HG02642 (cell line): ENCODE measurements around the gene SMYD3.

ENCODE experiments used
- ATAC-seq: cut with Tn5 transposase; IDR thresholded peaks from one replicate; pipeline ENCODE4 v1.9.1; 2021; ENCODE audit warnings: mild to moderate bottlenecking; ENCODE audit not compliant: unreplicated experiment, poor library complexity

The SMYD3 gene

DNA sequence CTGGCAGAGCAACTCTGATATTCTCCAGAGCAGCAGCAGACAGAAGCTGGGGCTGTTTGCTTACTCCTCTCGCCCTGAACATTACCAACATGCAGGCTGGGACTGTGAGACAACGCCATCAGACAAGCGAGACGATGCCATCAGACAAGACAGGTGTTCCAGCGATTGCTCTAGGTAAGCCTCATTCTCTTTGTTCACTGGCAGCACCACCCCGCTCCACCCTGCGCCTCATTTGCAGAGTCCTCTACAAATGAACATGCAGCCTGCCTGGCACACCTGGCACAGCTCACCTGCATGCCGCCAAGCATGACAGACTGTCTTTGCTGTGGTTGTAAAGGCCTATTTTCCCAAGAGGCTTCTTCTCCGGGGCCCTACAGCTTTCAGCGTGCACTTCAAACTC is 346.2 kb downstream of the SMYD3 start:
- no peak for ATAC-seq

DNA sequence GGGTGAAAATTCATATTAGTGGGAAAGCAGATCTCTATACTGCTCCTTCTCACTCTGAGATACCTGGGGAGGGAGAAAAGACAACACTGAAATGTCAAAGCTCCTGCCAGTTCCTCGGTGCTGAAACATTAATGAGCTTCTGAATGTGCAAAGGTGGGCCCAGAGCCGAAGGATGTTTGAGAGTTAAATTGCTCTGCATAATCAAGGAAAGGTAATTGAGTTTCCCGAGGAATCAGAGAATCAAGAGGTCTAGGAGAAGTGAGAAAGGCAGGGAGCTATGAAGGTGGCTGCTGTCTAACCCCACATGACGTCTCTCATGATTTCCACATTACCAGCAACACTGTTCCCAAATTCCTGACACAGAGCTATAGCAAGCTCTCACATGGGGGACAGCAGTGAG is 346.7 kb downstream of the SMYD3 start:
- no peak for ATAC-seq

DNA sequence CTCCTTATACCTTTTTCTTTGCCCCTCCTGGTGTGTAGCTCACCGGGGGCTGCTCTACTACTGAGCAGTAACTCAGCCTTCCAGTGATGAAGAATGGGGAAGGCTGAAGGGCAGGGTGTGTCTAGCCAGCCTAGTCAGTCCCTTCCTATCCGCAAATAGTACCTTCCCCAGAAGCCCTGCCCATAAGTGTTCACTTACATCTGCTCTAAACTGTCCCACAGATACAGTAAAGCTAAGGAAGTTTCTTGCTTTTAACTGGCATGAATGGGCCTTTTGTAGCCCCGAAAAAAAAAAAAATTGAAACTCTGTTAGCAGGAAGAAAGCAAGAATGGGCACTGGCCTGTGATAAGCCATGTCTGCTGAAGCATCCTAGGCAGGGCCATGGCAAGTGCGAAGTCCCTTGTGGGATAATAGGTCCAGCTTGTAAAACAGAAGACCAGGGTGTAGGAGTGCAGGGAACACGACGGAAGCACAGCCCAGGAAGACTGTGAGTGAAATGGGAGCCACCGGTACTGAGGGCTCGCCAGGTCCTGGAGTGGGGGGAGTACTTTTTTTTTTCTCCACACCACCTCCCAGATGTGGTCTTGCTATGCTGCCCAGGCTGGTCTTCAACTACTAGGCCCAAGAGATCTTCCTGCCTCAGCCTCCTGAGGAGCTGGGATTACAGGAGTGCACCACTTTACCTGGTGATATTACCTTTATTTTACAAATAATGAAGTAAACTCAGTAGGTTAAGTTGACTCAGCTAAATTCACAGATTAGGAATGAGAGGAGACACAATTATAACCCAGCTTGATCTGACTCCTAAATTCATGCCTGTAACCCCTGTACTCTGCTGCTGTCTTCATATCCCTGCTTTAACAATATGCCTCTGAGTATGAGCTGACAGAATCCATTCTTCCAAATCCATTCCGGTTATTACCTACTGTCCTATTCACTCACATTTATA is 347.5 kb downstream of the SMYD3 start:
- ATAC-seq: no peak

DNA sequence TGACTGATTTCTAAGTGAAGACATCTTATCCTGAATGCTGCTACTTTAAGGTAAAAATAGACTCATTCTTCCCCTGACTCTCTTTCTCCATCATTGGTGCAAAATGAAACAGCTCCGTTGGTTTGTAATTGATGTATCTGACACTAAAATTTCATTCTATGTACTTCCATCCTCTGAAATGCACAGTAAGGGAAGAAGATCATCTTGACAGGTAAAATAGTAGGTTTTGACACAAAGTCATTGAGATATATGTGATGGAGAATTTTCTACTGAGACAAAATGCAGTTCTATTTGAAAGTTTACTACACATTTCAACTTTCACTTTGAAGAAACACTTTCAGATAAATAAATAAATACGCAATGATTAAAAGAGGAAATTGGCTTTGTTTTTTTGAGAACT is 348.9 kb downstream of the SMYD3 start:
- ATAC-seq: no peak

DNA sequence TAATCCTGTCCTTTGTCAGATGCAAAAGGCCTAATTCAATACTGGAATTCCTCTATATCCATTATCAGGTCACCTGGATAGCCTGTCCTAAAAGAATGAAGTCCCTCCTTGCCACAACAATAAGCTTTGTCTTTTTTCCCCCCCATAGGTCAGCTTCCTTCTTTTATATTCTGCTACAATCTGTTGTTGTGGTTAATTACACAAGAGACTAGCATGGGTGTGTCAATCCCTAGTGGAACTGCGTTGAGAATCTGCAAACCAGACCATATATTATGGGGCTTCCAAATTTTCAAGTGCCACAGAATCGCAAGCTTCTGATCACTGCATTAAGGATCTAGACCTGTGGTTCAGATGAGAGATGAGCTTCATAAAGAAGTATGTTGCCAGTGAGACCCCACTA is 349.6 kb downstream of the SMYD3 start:
- no peak for ATAC-seq

DNA sequence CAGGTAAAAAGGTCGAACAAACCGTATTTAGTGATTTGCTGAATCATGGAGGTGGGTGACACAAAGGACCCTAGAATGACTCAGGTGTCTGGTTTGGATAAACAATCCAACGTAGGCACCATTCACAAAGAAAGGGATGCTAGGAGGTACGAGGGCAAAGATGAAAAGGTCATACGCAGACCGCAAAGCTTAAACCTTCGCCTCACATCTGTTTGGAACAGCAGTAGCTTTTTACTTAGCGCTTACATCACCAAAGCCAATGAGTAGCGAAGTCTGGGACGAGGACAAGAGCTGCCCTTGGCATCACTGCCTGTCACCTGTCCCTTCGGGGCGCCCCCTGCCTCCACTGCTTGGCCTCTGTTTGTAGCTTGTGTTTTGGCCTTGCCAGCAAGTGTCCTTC is 350.2 kb downstream of the SMYD3 start:
- no peak for ATAC-seq

DNA sequence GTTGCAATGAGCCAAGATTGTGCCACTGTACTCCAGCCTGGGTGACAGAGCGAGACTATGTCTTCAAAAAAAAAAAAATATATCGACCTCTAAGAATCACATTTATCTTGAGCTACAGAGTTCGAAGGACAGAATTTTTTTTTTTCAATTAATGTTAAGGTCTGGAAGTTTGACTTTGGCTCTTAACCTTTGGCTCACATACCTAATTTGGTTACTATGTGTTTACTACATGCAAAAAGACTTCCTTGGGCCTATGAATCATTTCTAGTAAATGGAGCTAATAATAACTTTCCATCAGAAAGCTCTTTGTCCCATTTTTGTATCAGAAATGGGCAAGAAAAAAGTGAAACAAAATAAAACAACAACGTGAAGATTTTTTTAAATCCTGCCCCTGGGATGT is 351.2 kb downstream of the SMYD3 start:
- no peak for ATAC-seq

DNA sequence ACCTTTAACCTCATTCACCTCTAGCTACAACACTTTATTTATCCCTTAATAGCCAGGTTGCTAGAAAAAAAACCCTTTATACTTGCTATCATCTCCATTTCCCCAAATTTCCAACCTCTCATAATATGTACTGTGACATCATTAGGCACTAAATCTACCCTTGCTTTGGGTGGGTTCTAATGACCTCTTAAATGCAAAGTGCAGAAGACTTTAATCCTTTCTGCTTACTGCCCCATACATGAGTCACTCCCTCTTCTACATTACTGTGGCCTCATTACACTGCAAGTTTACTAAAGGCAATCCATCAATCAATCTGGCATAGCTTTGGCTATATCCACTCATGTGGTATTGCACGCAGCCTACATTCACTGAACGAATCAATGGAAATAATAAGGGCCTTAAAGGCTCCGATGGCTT is 353.3 kb downstream of the SMYD3 start:
- ATAC-seq: no peak

DNA sequence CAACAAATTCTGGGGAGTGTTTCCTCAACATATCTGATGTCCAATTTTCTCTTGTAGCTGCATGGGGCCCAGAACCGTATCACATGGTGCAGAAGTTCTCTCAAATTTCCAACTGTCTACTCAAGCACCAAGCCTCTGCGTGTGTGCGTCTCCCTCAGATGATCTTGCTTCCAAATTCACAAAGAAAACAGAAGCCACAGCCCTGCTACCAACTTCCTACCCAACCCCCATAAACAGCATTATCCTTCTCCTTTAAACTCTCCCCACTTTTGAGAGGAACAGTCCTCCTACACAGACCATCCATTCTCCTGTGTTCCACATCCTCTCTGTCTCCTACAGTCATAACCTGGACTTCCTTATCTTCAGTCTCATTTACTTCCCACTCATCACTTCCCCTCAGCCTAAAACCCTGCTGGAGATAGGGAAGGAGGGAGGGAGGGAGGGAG is 354.1 kb downstream of the SMYD3 start:
- no peak for ATAC-seq

DNA sequence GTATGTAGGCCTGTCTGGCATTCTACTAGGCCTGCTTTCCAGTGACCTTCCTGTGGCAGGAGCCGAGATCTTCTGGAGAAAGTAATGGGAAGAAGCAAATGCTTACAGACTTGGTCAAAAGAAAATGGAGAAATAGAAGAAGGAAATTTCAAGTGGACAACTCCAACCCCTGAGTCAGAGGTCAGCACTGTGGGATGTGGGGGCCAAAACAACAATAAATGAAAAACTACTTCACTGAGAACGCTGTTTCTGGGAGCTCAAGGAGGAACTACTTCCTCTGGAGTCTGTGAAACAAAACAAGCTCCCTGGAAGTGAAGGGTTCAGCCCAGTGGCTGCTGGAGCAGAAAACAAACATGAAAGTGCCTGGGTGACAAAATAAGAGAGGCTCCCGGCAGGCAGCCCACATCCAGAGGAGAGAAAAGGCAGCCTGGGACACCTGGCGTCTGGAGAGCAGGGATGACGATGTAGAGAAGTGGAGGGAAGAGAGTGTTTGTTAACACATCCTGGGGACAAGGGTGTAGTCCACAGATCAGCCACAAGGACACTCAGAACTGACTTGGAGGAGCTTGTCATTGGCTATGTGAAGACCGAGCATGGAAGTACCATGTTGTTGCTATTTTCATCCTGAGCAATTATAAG is 355.2 kb downstream of the SMYD3 start:
- ATAC-seq: no peak

DNA sequence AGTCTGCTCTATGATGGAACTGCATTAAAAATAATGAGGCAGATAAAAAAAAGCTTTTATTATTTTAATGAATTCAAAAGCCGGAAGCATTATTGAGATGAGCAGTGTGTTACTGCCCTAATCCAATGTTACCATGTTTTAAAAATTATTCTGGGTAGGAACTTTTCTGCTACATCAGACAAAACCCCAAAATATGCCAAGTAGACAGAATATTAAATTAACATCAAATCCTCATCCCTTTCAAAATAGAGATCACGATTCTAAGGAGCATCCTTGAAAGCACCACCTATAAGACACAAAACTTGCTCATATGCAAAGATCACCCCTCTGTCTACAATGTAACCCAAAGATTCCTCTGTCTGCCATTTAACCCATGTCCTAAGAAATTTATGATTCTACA is 357.5 kb downstream of the SMYD3 start:
- ATAC-seq: no peak

DNA sequence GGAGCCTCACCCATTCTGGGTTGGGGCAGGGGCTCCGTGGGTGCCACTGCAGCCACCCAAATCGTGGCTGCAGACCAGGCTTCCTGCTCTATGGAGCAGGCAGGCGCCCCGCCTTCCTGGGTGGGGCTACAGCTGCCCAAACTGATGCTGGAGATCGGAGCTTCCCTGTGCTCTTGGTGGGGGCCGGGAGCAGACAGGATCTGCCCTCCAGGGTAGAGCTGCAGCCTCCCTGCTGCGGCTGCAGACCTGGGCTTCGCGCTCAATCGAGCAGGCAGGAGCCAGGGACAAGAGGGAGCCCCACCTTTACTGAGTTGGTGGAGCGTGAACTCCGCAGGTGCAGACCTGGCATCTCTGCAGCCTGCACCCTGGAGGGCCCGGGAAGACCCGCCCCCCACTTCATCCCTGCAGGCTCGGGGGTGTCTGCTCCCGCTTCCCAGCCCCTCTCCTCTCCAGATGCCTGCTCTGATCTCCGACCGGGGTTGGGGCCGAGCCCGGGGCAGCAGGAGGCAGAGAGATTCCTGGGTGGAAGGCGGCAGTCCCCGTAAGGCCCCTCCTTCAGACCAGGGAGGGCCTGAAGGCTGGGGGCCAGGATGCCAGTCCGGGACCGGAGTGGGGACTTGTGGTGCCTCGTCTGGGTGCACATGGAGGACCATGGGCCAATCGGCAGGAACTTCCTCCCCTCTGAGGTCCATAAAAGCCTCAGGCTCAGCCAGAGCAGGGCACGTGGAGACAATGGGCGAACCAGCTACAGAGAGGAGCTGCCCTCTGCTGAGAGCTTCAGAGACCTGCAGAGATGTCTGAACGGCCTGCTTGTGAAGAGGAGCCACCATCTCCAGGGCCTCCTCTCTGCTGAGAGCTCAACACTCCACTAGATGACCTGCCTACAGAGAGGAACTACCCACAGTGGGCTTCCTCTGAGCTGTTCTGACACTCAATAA is 359.3 kb downstream of the SMYD3 start:
- no peak for ATAC-seq

DNA sequence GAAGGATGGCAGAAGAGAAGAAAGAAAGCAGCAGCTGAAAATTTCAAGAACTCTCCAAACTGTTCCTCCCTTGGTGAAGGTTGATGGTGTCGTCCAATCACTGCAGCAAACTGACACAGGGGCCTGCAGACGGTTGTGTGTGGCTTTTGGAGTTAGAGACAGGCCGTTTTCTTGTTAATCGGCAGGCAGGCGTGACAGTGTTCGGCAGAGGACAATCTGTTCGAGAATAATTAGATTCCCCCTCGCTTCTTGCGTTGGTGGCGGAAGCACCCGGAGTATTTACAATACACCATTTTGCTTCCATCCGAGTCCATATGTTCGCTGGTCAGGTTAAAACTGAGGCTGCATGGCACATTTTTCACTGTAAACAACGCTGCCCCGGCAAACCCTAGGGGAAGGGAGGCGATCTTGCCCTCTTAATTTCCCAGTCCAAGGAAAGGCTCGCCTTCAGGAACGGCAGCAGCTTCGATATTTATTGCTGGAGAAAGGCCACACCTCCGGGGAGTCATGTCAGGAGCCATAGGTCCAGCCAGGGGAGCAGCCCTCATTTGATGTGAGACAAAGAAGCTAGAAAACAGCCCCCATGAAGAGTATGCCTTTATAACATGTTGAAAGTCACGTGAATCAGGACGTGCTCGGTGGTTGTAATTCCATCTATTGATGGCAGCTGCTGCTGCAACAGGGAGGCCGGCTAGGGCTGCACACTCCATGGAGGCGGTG is 360.1 kb downstream of the SMYD3 start:
- no peak for ATAC-seq

DNA sequence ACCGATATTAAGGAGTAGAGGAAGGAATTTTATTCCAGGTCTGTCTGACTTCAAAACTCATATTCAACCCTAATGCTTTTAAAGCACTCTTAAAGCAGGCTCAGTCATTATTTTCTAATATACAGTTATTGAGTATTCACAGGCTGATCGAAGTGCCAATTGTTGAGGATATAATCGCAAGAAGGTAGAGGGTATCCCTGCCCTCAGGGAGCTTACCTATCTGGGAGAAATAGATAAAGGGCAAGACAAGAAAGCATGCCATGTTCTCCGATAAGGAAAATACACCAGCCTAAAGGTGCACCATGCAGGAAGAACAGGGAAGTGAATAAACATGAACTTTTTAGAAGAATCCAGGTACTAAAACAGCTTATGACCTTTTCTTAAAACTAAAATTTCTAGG is 361.2 kb downstream of the SMYD3 start:
- no peak for ATAC-seq

DNA sequence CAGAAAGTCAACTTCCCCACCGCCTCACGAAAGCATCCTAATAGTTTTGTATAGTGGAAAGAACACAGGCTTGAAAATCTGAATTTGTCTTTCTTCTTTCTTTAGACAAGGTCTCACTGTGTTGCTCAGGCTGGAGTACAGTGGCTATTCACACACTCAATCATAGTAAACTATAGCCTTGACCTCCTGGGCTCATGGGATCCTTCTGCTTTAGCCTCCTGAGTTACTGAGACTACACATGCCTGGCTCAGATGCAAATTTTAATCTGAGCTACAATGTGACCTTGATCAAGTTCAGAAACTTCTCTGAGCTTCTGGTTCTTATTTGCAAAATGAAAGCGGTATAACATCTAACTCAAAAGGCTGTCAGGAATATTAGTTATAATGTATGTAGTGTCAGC is 362.1 kb downstream of the SMYD3 start:
- ATAC-seq: no peak

DNA sequence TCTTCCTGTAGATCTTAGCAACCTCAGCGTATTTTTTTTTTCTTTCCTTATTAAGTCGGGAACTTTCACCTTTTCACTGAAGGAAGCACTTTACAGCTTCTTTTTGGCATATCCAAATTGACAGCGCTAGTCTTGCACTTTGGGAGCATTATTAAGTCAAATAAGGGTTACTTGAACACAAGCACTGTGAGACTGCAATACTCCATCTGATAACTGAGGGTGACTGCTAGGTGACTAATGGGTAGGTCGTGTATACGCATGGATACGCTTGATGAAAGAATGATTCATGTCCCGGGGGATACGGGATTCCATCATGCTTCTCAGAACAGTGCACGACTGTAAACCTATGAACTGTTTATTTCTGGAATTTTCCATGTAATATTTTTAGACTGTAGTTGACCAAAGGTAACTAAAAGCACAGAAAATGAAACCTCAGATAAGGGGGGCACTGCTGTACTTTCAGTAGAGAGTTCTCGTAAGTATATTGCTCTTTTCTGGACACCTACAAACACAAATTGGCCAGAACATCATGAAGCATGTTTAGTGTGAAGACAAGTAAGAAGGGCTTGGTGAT is 364.7 kb downstream of the SMYD3 start:
- ATAC-seq: no peak

DNA sequence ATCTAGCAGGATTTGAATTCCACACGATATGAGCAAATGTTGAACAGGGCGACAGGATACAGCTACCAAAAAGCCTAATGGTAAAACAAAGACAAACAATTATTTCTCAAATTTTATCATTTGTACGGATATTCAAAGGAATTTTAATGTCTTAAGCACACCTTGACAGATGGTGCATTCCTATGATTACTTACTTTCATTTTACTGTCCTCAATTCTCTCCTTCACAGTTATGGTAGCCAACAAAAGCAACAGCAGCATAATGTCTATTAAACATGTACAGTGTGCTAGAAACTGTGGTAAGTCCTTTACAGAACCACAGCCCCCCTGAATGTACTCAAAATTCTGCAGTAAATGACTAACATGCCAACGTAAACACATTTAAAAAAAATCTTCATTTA is 365.8 kb downstream of the SMYD3 start:
- ATAC-seq: no peak

DNA sequence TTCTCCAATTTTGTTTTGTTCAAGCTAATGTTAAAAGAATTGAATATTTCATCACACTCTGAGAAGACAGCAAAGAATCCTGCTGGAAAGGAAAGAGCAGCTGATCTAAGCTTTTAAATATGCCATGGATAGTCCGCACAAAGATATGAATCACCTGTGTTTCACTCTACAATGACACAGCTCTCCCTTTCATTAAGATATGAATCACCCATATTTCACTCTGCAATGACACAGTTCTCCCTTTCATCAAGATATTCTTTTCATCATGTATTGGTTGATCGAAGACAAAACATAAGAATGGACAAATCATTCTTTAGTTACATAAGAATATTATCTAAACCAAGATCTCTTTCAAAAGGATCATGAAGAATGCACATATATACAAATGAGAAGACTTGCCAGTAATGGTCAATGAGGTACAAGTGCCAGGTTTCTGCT is 367.3 kb downstream of the SMYD3 start:
- no peak for ATAC-seq

DNA sequence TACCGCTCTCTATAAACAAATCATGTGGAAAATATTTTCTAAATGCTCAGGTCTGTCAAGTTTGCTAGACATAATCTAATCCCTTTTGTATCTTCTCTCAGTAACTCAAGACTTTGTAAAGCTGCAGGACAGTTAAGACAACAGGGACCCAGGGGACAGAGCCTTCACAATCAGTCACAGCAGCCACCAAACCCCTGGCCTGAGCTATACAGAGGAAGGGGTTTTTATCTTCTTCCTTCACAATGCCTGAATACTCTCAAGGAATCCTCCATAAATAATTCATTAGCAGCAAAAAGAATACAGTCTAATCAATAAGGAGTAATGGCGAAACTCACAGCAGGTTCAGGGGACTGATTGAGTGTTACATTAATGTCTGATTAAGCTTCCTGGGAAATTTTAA is 368.3 kb downstream of the SMYD3 start:
- no peak for ATAC-seq

DNA sequence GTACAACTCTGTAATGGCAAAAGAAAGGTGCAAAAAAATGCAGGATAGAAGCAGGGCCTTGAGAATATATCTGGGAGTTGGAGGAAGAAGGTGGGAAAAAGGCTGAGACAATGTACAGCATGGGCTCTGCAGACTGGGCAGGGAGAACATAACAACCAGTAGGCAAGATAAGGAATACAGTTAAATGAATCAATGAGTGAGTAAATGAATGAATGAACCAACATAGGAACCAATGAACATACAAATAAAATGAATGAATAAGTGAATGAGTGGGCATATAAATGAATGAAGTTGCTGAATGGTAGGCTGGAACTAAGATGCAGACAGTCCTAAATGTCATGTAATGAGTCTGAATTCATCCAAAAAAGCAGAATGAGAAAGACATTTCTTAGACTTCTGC is 370.6 kb downstream of the SMYD3 start:
- ATAC-seq: no peak
